WTC11 (cell line): ENCODE results near the gene CRYBG3.

Experiments used
- ESRRA ChIP-seq: sonication (generic); formaldehyde crosslinking; IDR thresholded peaks from 2 replicates; pipeline ENCODE4 v1.8.1; 2022; ENCODE audit warnings: mild to moderate bottlenecking, missing genetic modification reagents, borderline replicate concordance
- JUN ChIP-seq: sonication (generic); formaldehyde crosslinking; IDR thresholded peaks from 2 replicates; pipeline ENCODE4 v1.8.0; 2023; ENCODE audit warnings: mild to moderate bottlenecking, missing genetic modification reagents
- TCF7 ChIP-seq: sonication (generic); formaldehyde crosslinking; IDR thresholded peaks from 2 replicates; pipeline ENCODE4 v1.8.0; 2022; ENCODE audit warnings: mild to moderate bottlenecking, low read depth, missing genetic modification reagents, moderate library complexity
- TF ChIP-seq, protein P1 (sequence below): fragments of 200-600 bp; IDR thresholded peaks from 2 replicates; pipeline ENCODE4 v1.8.0; 2022; ENCODE audit warnings: antibody characterized with exemption
- TF ChIP-seq, protein P2 (sequence below): sonication (generic); formaldehyde crosslinking; IDR thresholded peaks from 2 replicates; pipeline ENCODE4 v1.8.1; 2022; ENCODE audit warnings: missing genetic modification reagents, borderline replicate concordance
- TF ChIP-seq, protein P3 (sequence below): sonication (generic); formaldehyde crosslinking; conservative IDR thresholded peaks from 2 replicates; pipeline ENCODE4 v1.8.1; 2022; ENCODE audit warnings: mild to moderate bottlenecking, missing genetic modification reagents

DNA sequence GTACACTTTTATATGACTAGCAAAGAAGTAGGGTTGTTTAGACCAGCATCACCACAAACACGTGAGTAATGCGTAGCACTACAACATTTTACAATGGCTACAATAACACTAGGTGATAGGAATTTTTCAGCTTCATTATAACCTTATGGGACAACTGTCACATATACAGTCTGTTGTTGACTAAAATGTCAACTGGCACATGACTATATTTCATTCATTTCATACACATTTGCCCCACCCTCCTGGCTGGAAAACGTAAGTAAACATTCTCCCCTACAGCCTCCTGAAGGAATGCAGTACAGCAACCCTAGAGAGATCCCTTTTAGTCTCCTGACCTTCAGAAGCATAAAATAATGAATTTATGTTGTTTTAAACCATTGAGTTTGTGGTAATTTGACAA lies 134.2 kb downstream of the CRYBG3 start:
- TF ChIP-seq, protein P1, sequence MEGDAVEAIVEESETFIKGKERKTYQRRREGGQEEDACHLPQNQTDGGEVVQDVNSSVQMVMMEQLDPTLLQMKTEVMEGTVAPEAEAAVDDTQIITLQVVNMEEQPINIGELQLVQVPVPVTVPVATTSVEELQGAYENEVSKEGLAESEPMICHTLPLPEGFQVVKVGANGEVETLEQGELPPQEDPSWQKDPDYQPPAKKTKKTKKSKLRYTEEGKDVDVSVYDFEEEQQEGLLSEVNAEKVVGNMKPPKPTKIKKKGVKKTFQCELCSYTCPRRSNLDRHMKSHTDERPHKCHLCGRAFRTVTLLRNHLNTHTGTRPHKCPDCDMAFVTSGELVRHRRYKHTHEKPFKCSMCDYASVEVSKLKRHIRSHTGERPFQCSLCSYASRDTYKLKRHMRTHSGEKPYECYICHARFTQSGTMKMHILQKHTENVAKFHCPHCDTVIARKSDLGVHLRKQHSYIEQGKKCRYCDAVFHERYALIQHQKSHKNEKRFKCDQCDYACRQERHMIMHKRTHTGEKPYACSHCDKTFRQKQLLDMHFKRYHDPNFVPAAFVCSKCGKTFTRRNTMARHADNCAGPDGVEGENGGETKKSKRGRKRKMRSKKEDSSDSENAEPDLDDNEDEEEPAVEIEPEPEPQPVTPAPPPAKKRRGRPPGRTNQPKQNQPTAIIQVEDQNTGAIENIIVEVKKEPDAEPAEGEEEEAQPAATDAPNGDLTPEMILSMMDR = no peak
- TF ChIP-seq JUN (no peak), ESRRA (CRISPR knock-in tag) (no peak), TCF7 (CRISPR knock-in tag) (no peak)
- TF ChIP-seq, protein P2, sequence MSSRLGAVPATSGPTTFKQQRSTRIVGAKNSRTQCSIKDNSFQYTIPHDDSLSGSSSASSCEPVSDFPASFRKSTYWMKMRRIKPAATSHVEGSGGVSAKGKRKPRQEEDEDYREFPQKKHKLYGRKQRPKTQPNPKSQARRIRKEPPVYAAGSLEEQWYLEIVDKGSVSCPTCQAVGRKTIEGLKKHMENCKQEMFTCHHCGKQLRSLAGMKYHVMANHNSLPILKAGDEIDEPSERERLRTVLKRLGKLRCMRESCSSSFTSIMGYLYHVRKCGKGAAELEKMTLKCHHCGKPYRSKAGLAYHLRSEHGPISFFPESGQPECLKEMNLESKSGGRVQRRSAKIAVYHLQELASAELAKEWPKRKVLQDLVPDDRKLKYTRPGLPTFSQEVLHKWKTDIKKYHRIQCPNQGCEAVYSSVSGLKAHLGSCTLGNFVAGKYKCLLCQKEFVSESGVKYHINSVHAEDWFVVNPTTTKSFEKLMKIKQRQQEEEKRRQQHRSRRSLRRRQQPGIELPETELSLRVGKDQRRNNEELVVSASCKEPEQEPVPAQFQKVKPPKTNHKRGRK (CRISPR knock-in tag) = no peak
- TF ChIP-seq, protein P3, sequence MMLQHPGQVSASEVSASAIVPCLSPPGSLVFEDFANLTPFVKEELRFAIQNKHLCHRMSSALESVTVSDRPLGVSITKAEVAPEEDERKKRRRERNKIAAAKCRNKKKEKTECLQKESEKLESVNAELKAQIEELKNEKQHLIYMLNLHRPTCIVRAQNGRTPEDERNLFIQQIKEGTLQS (CRISPR knock-in tag) = no peak
